ENCODE measurements around the gene ERF.
"Not testable (repeated sequence)": the region's sequence is repeated elsewhere in the genome, so short reads cannot be mapped to it uniquely, and the experiment has no call there.

Gene ERF

GRCh38 chr19:42273407-42274064 is 18.6 kb upstream of the ERF start:
- no peak for FAIRE-seq

- FAIRE-seq, result no peak
These were observed 18.1 kb upstream of the ERF start for GRCh38 chr19:42272989-42273406.

- FAIRE-seq, result no peak
These were observed 17.6 kb upstream of the ERF start for GRCh38 chr19:42272535-42272897.

GRCh38 chr19:42271861-42272534 is 17.1 kb upstream of the ERF start:
- no peak for FAIRE-seq

GRCh38 chr19:42271045-42271419 is 16.1 kb upstream of the ERF start:
- FAIRE-seq, result no peak

- no peak for FAIRE-seq
These were observed 15.6 kb upstream of the ERF start for GRCh38 chr19:42270346-42271044.

- FAIRE-seq, result no peak
These were observed 14.8 kb upstream of the ERF start for GRCh38 chr19:42269478-42270345.

GRCh38 chr19:42268704-42269477 is 14.0 kb upstream of the ERF start, which contains the start of gene CIC:
Gene CIC (plus strand): TSS chr19:42269252. CDS start chr19:42271784, 2,532 bp downstream.
- peak; percentile 99 for FAIRE-seq

GRCh38 chr19:42268142-42268703 is 13.3 kb upstream of the ERF start:
- peak; percentile 69 for FAIRE-seq

- FAIRE-seq, result no peak
These were observed 12.8 kb upstream of the ERF start for GRCh38 chr19:42267644-42268141.

- not testable (repeated sequence) for FAIRE-seq
These were observed 12.1 kb upstream of the ERF start for GRCh38 chr19:42266928-42267603.

- not testable (repeated sequence) for FAIRE-seq
These were observed 11.2 kb upstream of the ERF start for GRCh38 chr19:42266105-42266504.

GRCh38 chr19:42261763-42262162 is 6.8 kb upstream of the ERF start:
- no peak for FAIRE-seq

GRCh38 chr19:42257842-42258241 is 2.9 kb upstream of the ERF start:
- not testable (repeated sequence) for FAIRE-seq

GRCh38 chr19:42255766-42256745 is 1.1 kb upstream of the ERF start:
- FAIRE-seq, result no peak

GRCh38 chr19:42254089-42254849 is 659 bp downstream of the ERF start:
- no peak for FAIRE-seq

- no peak for FAIRE-seq
These were observed 1.5 kb downstream of the ERF start for GRCh38 chr19:42253245-42254088.
